ENCODE measurements around the gene LRRC8E.
"Not testable (repeated sequence)": the region's sequence is repeated elsewhere in the genome, so short reads cannot be mapped to it uniquely, and the experiment has no call there.

LRRC8E gene

DNA sequence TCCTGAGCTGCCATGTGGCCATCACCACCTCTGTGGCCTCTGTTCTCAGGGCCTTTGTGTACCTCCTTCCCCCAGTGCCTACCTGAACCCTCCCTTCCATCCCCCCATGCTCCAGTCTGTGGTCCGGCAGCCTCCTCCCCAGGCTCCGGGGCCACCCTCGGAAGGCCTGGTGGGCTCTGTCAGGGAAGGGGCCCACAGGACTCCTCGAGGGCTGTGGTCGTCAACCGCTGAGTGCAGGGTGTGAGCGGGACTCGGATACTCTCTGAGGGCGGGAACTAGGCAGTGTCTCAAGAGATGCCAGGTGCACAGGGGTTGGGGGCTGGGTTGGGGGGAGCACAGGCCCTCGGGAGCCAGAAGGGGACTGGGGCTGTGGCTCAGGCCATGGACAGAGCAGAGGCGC is 19.2 kb downstream of the LRRC8E start:
- DNase-seq (ENCODE audit: low read depth in 2 of 3, low spot score in 2 of 3), result no peak

DNA sequence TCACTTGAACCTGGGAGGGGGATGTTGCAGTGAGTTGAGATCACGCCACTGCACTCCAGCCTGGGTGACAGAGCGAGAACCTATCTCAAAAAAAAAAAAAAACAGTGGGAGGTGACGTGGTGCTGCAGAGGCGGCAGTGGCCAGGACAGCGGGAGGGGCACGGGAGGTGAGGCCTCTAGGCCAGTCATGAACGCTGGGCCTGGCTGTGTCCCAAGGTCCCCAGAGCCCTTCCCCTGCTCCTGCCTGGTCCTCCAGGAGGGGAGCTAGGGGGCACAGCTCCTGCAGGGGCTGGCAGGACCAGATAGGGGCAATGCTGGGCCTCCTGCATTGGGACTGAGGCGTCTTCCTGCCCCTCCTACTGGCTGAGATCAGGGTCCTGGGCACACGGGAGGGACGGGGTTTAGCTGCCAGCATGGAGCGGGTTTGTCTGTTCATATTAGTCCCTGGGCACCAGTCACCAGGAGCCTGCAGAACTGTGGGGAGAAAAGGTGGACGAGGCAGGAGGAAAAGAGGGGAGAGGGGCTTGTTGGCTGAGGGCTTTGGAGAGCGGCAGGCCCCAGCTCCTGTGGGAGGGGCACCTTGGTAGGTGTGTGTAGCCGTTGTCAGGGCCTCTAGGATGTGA is 19.9 kb downstream of the LRRC8E start:
- no peak for DNase-seq (ENCODE audit: low read depth in 2 of 3, low spot score in 2 of 3)

GRCh38 chr19:7908742-7909461 is 20.6 kb downstream of the LRRC8E start:
- no peak for DNase-seq (ENCODE audit: low read depth in 2 of 3, low spot score in 2 of 3)

DNA sequence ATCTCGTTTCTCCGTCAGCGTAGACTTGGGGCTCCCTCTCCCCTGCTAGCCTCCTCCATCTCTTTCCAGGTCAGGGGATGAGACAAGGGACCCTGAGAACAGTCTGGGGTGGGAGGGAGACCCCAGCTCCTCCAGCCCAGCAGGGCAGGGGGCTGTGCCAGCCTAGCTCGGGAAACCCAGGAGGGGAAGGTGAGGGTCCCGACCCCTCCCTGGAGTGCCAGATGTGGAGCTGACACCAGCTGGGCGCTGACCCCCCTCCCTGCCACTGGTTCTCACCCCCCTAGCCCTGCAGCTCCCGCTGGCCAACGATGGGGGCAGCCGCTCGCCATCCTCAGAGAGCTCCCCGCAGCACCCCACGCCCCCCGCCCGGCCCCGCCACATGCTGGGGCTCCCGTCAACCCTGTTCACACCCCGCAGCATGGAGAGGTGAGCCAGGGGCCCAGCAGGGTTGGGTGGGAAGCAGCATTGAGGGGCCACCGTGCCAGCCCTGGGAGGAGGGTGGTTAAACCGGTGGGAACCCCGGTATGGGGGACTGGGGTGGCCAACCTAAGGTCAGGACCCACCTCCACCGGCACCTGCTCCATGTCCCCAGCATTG is 21.3 kb downstream of the LRRC8E start:
- no peak for DNase-seq (ENCODE audit: low read depth in 2 of 3, low spot score in 2 of 3)

DNA sequence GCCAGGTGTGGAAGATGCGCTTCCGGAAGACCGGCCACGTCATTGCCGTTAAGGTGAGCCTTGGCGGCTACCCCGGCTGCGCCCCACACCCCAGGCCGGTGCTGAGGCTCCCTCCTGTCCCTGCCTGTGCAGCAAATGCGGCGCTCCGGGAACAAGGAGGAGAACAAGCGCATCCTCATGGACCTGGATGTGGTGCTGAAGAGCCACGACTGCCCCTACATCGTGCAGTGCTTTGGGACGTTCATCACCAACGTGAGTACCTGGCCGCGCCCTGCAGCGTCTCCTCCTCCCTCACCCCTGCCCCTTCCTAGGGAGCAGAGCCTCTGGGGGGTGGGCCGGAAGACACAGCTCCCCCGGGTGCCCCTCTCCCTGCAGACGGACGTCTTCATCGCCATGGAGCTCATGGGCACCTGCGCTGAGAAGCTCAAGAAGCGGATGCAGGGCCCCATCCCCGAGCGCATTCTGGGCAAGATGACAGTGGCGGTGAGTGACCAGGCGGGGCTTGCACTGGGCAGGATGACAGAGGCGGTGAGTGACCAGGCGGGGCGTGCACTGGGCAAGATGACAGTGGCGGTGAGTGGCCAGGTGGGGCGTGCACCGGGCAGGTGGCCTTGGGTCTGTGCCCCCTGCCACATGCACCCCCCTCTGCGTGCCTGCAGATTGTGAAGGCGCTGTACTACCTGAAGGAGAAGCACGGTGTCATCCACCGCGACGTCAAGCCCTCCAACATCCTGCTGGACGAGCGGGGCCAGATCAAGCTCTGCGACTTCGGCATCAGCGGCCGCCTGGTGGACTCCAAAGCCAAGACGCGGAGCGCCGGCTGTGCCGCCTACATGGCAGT is 22.2 kb downstream of the LRRC8E start:
- DNase-seq (ENCODE audit: low read depth in 2 of 3, low spot score in 2 of 3), result no peak

- DNase-seq (ENCODE audit: low read depth in 2 of 3, low spot score in 2 of 3), result no peak
Observed at GRCh38 chr19:7911508-7912143, 23.3 kb downstream of the LRRC8E start.

GRCh38 chr19:7912144-7912696 is 23.9 kb downstream of the LRRC8E start:
- no peak for DNase-seq (ENCODE audit: low read depth in 2 of 3, low spot score in 2 of 3)

GRCh38 chr19:7912697-7913564 is 24.6 kb downstream of the LRRC8E start:
- no peak for DNase-seq (ENCODE audit: low read depth in 2 of 3, low spot score in 2 of 3)

DNA sequence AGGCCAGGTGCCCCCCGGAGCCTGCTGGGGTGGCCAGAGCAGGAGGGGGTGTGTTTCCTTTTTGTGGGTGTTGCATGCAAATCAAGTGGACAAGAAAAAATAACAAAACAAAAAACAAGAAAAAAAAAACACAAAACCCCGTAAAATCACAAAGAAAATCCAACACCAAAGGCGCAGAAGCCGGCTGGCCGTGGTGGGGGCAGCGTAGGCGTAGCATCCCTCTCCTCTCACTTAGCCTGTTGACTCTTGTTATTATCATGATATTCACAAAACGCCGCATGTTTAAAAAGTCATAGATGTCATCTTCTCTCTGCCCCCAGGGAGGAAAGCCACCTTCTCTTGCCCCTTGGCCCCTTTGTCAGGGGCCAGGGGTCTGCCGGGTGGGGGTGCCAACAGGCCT is 25.3 kb downstream of the LRRC8E start:
- no peak for DNase-seq (ENCODE audit: low read depth in 2 of 3, low spot score in 2 of 3)

DNA sequence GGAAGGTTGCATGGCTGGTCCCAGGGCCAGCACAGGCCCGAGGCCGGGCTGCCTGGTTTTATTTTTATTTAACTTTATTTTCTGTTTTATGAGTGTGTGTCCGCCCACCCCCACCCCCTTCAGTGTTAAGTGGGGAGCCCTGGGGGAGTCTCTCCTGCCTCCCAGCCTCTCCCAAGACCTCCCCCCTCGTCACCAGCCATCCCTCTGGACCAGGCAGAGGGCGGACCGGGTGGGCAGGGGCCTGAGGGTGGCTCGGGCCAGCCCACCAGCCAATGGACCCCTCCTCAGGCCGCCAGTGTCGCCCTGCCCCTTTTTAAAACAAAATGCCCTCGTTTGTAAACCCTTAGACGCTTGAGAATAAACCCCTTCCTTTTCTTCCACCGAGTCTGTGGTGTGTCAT is 25.8 kb downstream of the LRRC8E start:
- DNase-seq (ENCODE audit: low read depth in 2 of 3, low spot score in 2 of 3), result no peak

DNA sequence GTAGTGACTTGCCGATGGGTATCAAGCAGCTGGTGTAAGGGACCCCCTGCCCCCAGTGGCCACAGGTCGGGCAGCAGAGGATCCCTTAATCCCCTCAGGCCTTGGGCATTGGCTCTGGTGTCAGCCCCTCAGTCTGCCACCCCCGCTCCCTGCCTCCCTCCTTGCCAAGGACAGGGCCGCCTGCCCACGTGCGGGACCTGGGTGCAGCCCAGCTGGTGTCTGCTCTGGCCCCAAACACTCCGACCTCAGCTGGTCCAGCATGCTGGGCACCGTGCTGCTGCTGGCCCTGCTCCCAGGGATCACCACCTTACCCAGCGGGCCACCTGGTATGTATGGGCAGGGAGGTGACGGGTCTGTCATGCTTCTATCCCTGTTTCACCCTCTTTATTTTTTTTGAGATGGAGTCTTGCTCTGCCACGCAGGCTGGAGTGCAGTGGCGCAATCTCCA is 26.3 kb downstream of the LRRC8E start, which contains the start of gene TGFBR3L:
Gene TGFBR3L (plus strand): TSS at position 233 of the 448 bp plus-strand sequence.
- DNase-seq (ENCODE audit: low read depth in 2 of 3, low spot score in 2 of 3), result no peak

GRCh38 chr19:7915250-7916102 is 27.2 kb downstream of the LRRC8E start:
- DNase-seq (ENCODE audit: low read depth in 2 of 3, low spot score in 2 of 3), result no peak

DNA sequence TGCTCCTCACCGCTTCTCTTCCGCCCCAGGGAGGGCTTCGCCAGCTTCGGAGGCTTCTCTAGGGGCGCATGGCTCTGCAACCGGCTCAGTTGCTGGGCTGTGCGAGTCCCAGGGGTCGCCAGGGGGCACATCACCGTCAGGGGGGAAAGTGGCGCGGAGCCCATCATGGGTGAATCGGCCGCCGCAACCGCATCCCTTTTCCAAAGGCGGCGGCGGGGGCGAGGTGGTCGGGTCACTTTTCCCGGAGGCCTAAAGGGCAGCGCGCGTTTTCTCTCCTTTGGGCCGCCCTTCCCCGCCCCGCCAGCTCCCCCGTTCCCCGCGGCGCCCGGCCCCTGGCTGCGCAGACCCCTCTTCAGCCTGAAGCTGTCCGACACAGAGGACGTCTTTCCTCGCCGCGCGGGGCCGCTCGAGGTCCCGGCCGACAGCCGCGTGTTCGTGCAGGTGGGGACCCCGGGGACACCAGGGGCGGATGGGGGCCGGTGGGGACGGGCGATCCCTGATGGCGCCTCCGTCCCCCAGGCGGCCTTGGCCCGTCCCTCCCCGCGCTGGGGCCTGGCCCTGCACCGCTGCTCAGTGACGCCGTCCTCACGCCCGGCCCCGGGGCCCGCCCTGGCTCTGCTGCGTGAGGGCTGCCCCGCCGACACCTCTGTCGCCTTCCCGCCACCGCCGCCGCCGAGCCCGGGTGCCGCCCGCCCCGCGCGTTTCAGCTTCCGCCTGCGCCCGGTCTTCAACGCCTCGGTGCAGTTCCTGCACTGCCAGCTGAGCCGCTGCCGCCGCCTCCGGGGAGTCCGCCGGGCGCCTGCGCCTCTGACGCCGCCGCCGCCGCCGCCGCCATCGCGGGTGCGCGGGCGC is 28.0 kb downstream of the LRRC8E start:
- peak in 1 of 3 experiments; percentile 50 for DNase-seq (ENCODE audit: low read depth in 2 of 3, low spot score in 2 of 3)

GRCh38 chr19:7916955-7917266 is 28.6 kb downstream of the LRRC8E start:
- DNase-seq (ENCODE audit: low read depth in 2 of 3, low spot score in 2 of 3), result no peak

- DNase-seq (ENCODE audit: low read depth in 2 of 3, low spot score in 2 of 3), result no peak
Observed at GRCh38 chr19:7917267-7918061, 29.2 kb downstream of the LRRC8E start.

DNA sequence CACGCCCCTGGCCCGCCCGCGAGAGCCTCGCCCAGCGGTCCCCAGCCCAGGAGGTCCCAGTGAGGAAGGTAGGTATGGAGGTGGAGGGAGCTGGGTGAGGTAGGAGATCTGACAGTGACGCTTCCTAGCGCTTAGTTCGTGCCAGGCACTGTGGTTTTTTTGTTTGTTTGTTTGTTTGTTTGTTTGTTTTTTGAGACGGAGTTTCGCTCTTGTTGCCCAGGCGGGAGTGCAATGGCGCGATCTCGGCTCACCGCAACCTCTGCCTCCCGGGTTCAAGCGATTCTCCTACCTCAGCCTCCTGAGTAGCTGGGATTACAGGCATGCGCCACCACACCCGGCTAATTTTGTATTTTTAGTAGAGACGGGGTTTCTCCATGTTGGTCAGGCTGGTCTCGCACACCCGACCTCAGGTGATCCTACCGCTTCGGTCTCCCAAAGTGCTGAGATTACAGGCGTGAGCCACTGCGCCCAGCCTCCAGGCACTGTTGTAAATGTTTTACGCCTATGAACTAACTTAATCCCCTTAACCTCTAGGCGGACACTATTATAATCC is 29.8 kb downstream of the LRRC8E start:
- DNase-seq (ENCODE audit: low read depth in 2 of 3, low spot score in 2 of 3), result not testable (repeated sequence)

All from activated CD8-positive, alpha-beta memory T cell treated with anti-CD3 and anti-CD28 coated beads for 48 hours (primary cell).